GM13976 (cell line): ENCODE data around the gene TMC7.

Experiments used
- DNase-seq: peaks from one replicate; pipeline ENCODE4 v3.0.0; 2012; ENCODE audit warnings: low spot score
- CTCF ChIP-seq: IDR thresholded peaks from 2 replicates; pipeline ENCODE4 v1.5.1; 2012; ENCODE audit warnings: borderline replicate concordance, mild to moderate bottlenecking; ENCODE audit not compliant: insufficient read depth; ENCODE audit errors: extremely low read depth, missing control alignments, control extremely low read depth
- in situ Hi-C: fragments of 300-500 bp; cut with MboI; formaldehyde crosslinking; loops from one replicate; pipeline ENCODE4 v1.12.0; 2022; ENCODE audit warnings: low sequenced_read_pairs, mixed read lengths, inconsistent platforms; ENCODE audit not compliant: unreplicated experiment

Gene TMC7

DNA sequence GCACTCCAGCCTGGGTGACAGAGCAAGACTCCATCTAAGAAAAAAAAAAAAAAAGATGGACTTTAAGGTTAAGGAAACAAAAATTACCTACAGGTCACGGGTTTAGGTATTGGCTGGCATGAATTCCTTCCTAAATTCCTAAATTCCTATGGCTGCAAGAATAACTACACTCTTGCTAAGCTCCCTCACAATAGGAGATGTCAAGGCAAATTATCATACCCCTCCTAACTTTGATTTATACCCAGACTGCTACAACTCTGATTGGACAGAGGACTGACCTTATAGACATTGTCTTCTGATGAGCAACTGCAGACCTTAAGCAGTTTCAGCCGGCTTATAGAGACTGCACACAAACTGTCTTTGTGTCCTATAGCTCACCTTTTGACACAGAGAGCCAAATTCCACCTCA, 25.1 kb upstream of the TMC7 start:
- DNase-seq = no peak
- in situ Hi-C loops = no loop called here
- TF ChIP-seq CTCF = no peak

- in situ Hi-C loops = no loop called here
- DNase-seq = no peak
- no peak for TF ChIP-seq CTCF
These were observed 24.7 kb upstream of the TMC7 start for GRCh38 chr16:18959031-18959505.

DNA sequence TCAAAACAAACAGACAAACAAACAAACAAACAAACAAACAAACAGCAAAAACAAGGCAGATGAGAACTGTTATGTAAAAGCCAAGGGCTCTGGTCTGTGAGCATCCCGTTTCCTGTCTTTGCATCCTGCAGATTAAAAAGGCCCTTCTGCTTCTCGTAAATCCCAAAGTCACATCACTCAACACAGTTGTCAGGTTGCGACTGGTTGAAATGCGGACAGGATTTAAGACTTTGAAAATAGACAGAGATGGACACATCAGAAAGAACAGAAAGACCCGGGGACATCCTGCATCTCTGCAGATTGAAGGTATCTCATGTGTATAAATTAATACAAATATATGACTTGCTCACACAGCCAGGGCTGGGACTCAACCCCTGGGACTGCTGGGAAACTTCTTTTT, 18.2 kb upstream of the TMC7 start:
- TF ChIP-seq CTCF = no peak
- no peak for DNase-seq
- in situ Hi-C loops = loop anchor here (10.0 kb wide), 1 partner anchor 161 kb away; the partner anchor contains the start of gene ARL6IP1

GRCh38 chr16:18966791-18967190, 16.9 kb upstream of the TMC7 start:
- TF ChIP-seq CTCF = no peak
- in situ Hi-C loops = loop anchor here (10.0 kb wide), 1 partner anchor 162 kb away; the partner anchor contains the start of gene ARL6IP1
- DNase-seq = no peak

- in situ Hi-C loops = loop anchor here (10.0 kb wide), 1 partner anchor 164 kb away; the partner anchor contains the start of gene ARL6IP1
- DNase-seq = peak; percentile 86
- TF ChIP-seq CTCF = peak; percentile 93
These were observed 14.5 kb upstream of the TMC7 start for GRCh38 chr16:18969050-18969854.

DNA sequence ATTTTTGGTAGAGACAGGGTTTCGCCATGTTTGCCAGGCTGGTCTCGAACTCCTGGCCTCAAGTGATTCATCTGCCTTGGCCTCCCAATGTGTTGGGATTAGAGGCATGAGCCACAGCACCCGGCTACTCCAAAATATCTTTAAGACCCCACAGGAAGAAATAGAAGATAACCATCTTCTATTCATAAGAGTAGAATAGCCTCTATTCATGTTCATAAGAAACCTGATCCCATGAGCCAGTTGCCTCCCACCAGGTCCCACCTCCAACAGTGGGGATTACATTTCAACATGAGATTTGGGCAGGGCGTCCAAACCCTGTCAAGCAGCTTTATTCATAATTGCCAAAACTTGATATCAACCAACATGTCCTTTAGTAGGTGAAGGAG, 13.9 kb upstream of the TMC7 start:
- no peak for DNase-seq
- in situ Hi-C loops = loop anchor here (10.0 kb wide), 1 partner anchor 165 kb away; the partner anchor contains the start of gene ARL6IP1
- no peak for TF ChIP-seq CTCF

DNA sequence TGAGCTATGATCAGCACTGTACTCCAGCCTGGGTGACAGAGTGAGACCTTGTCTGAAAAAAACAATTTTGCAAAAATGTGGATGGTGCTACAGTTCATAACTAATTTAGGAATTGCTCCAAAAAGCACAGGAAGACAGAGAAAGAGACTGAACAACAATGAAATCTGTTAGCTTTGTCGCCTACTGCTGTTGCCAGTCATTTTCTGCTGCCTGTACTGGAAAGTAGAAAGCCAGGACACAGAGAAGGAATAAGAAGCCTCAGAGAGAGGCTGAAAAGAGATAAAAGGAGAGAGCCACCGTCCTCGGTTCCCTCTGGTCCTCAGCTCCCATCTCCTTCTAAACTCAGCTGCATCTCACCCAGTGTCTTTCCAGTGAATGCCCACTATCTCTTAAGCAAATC, 8.6 kb upstream of the TMC7 start:
- in situ Hi-C loops = no loop called here
- no peak for TF ChIP-seq CTCF
- DNase-seq = no peak
